IPS-18c (cell line): Measurements from ENCODE around the gene NPFFR2.
"Not testable (repeated sequence)": the region's sequence is repeated elsewhere in the genome, so short reads cannot be mapped to it uniquely, and the experiment has no call there.

ENCODE experiments used
- H3K4me3 ChIP-seq: 2 replicates; pipeline ENCODE4 v1.7.0; 2013; ENCODE audit warnings: low read depth, mild to moderate bottlenecking, low read length, moderate library complexity; ENCODE audit not compliant: insufficient read depth
- H3K9me3 ChIP-seq: one replicate; pipeline ENCODE4 v1.6.1; 2013; ENCODE audit warnings: mild to moderate bottlenecking, low read length, moderate library complexity; ENCODE audit not compliant: control insufficient read depth, insufficient read depth

The NPFFR2 gene

GRCh38 chr4:72031868-72032608 lies at the start of gene NPFFR2:
Gene NPFFR2, plus strand, starts transcription at chr4:72032000. Its CDS starts 96,592 bp downstream, at chr4:72128592.
- Histone ChIP-seq H3K4me3 (peak within 1 kb of the TSS; percentile 58), H3K9me3 (no peaks in the 10 kb centered on the region)

DNA sequence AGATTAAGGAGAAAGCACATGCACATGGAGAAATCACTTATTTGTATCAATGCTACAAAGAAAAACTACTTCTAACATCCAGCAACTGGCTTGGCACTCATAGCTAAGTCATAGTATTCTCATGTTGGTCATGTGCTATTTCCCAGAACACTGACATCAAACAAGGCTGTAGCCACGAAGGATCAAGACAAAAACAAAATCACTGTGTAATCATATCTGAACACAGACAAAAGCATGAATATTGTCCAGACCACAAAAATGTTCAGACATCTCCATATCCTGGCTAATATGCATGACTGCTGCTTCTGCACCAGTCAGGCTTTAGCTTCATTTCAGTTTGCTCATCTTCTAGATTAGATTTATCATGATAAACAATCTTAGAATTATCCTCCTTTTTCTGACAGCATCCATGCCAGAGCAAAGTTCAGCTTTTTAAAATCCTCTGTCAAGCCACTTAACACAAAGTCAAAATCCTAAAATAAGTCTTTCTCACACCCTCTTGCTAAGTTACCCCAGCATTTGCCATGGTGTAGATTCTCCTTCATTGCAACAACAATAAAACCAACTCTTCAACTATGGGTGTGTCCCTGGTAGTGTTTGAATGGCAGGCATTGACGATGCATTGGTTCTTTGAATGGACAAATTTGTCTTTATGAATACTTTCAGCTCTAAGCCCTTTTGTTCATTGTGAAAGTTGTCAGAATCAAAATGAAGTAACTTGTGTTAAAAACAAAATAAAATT lies 39.1 kb upstream of the NPFFR2 start:
- H3K9me3 ChIP-seq = no peaks in the 10 kb centered on the region
- no peak overlapping the region for H3K4me3 ChIP-seq

DNA sequence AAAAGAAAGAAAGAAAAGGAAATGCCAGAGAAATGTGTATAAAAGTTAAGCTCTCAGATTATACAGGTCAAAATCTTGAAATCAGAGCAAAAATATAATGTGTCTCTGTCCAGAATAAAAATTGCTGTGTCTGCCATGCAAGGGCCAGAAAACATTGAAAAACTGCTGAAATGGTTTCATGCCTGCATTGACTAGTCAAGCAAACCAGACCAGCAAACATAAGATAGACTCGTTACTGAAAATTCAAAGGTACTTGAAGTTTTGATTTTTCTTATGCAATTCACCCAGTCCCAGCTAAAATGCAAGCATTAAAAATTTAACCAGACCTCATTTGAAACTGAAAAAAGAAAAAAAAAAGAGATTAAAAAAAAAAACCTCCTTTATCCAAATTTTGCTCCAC lies 37.2 kb upstream of the NPFFR2 start:
- H3K9me3 ChIP-seq = no peaks in the 10 kb centered on the region

DNA sequence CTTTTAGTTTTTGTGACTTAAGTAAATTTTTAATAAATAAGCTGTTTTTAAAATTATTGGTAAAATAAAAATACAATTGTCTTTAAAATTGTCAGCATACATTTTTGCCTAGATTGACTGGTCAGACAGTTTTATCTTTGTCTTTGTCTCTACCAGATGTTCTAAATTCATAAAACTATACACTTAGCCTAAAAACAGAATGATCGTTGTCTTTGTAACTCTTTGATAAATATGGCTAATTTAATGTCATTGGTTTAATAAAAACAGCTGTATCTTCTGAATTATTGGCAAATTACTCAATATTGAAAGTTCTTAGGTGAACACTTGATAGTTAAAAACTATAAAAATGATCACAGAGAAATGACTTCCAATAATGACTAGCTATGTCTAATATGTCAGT lies 36.5 kb upstream of the NPFFR2 start:
- Histone ChIP-seq H3K9me3 (no peaks in the 10 kb centered on the region), H3K4me3 (no peak overlapping the region)

More for the DNA sequence above, 37.2 kb upstream of the NPFFR2 start:
- no peak overlapping the region for H3K4me3 ChIP-seq

GRCh38 chr4:72006586-72006985 lies 25.2 kb upstream of the NPFFR2 start:
- no peak overlapping the region for H3K4me3 ChIP-seq
- H3K9me3 ChIP-seq = no peaks in the 10 kb centered on the region

DNA sequence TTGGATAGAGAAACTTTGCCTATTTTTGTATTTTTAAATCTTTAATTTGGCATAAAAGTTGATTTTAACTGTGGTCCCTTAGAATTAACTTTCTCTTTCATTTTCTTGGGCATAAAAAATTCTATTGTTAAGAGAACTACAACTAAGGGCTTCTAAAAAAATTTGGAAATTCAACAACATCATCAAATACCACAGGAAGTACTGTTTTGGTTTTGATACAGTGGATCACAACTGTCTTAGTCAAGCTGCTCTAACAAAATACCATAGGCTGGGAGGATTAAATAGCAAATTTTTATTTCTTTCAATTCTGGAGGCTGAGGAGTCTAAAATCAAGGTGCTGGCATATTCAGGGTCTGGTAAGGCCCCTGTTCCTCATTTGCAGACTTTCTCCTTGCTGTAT lies 19.9 kb upstream of the NPFFR2 start:
- Histone ChIP-seq H3K4me3 (no peak overlapping the region), H3K9me3 (no peaks in the 10 kb centered on the region)

DNA sequence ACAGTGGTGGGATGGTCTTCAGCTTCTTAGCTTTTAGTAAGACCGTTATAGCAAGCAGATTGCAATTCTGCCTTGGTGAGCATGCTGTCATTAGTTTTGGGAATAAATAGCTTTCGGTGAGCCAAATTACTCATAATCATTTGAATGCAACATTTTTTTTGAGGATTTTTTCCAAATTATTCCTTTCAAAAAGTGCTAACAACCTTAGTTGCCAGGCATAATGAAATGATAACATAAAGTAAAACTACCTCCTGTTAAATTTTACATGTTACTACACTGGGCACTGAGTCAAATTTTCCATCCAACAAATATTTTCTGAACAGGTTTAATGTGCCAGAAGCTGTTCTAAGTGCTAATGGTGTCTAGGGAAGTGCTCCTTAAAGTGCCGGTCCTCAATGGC lies 15.8 kb upstream of the NPFFR2 start:
- H3K4me3 ChIP-seq = no peak overlapping the region

GRCh38 chr4:72019688-72020087 lies 12.1 kb upstream of the NPFFR2 start:
- Histone ChIP-seq H3K4me3 (no peak overlapping the region), H3K9me3 (no peaks in the 10 kb centered on the region)

More for the DNA sequence above, 15.8 kb upstream of the NPFFR2 start:
- no peaks in the 10 kb centered on the region for H3K9me3 ChIP-seq

DNA sequence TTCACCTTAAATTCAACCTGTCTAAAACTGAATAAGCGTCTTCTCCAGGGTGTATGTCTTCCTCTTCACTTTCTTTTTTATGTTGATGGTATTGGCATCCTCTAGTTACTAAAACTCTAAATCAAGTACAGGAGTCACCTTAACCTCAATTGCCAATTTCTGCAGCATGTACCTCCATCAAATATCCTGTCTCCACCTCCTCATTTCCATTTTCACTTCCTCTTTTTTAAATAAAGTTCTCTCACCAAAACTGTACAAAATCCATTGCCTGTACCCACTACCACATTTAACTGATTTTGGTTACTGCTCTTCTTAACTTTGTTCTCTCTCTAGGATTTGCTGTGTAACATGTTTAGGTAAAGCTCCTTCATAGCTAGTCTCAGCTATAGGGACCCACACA lies 9.2 kb upstream of the NPFFR2 start:
- no peaks in the 10 kb centered on the region for H3K9me3 ChIP-seq
- no peak overlapping the region for H3K4me3 ChIP-seq

GRCh38 chr4:72055566-72055965 lies 23.8 kb downstream of the NPFFR2 start:
- H3K4me3 ChIP-seq = no peak overlapping the region
- no peaks in the 10 kb centered on the region for H3K9me3 ChIP-seq

- no peaks in the 10 kb centered on the region for H3K9me3 ChIP-seq
- H3K4me3 ChIP-seq = no peak overlapping the region
These were observed 31.9 kb downstream of the NPFFR2 start for GRCh38 chr4:72063726-72064125.

DNA sequence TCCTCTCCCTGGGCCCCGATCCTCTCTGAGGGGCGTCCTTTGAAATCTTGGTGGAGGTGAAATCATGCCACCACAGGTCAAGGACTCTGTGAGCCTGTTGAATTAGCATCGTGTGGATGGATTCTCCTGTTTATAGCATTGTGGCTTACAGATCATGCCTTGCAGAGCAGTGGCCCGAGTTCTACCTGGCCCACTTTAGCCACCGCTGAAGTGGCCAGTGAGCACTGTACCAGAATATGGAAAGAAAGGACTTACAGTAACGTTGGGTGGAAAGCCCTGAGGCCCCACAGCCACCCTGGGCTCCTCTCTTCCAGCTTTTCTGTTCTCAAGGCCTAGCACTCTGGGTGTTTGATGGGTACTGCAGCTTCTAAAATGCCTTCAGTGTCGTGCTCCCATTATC lies 35.3 kb downstream of the NPFFR2 start:
- Histone ChIP-seq H3K9me3 (no peaks in the 10 kb centered on the region), H3K4me3 (no peak overlapping the region)

DNA sequence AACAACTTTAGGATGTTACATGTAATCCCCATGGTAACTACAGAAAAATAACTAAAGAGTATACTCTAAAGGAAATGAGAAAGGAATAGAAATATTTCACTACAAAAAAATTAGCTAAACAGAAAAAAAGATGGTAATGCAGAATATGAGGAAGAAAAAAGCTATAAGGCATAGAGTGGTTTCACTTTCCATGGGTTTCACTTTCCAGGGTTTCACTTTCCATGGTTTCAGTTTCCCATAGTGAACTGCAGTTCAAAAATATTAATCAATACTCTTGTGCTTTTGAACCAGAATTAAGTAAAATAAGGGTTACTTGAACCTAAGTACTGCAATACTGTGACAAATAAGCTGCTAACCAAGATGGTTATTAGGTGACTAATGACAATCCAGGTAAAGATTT lies 42.0 kb downstream of the NPFFR2 start:
- H3K4me3 ChIP-seq = no peak overlapping the region
- no peaks in the 10 kb centered on the region for H3K9me3 ChIP-seq

DNA sequence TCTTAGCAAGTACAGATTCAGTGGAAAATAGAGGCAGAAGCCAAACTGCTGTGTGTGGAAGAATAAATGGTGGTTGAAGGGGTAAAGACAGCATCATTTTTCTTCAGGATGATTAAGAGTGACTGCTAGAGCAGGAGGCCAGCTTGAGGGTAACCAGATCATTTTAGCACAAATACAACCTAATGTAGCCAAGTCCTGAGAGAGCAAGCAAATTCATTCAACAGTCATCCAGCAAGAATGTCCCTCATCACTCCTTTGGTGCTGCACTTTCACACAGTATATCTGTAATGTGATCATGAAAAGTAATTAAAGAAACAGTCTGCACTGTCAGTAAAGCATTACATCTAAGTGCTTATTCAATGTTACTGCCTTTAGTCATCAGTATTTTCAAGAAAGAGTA lies 44.8 kb downstream of the NPFFR2 start:
- no peaks in the 10 kb centered on the region for H3K9me3 ChIP-seq
- no peak overlapping the region for H3K4me3 ChIP-seq

GRCh38 chr4:72077346-72077745 lies 45.5 kb downstream of the NPFFR2 start:
- Histone ChIP-seq H3K4me3 (no peak overlapping the region), H3K9me3 (no peaks in the 10 kb centered on the region)

- Histone ChIP-seq H3K4me3 (no peak overlapping the region), H3K9me3 (no peaks in the 10 kb centered on the region)
These were observed 52.8 kb downstream of the NPFFR2 start for GRCh38 chr4:72084587-72085011.

DNA sequence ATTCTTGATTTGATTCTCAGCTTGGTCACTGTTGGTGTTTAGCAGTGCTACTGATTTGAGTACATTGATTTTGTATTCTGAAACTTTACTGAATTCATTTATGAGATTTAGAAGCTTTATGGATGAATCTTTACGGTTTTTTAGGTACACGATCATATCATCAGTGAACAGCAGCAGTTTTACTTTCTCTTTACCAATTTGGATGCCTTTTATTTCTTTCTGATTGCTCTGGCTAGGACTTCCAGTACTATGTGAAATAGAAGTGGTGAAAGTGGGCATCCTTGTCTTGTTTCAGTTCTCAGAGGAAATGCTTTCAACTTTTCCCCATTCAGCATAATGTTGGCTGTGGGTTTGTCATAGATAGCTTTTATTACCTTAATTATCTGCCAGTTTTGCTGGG lies 58.8 kb downstream of the NPFFR2 start:
- H3K4me3 ChIP-seq = not testable (repeated sequence)

DNA sequence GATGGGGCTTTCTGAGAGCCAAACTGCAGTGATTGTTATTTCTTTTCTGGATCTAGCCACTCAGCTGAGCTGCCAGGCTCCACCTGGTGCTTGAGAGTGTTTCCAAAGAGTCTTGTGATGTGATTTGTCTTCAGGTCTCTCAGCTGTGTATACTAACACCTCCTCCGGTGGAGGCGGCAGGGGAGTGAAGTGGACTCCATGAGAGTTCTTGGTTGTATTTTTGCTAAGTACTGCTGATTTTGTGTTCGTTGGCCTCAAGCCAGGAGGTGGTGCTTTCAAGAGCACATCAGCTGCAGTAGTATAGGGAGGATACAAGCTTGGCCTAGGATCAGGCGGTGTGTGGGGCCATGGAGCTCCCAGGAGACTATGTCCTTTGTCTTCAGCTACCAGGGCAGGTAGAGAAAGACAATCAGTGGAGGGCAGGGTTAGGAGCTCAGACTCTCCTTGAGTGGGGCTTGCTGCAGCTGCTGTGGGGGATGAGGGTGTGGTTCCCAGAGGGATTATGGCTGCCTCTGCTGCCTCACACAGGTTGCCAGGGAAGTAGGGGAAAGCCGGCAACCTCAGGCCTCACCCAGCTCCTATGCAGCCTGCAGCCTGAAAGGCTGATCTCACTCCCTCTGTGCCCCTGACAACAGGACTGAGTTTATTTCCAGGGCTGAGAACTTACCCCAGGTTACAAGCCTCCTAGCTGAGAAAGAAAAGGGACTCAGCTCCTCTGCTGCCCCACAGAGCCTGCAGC lies 62.4 kb downstream of the NPFFR2 start:
- Histone ChIP-seq H3K9me3 (no peaks in the 10 kb centered on the region), H3K4me3 (no peak overlapping the region)

More for the DNA sequence above, 58.8 kb downstream of the NPFFR2 start:
- H3K9me3 ChIP-seq = not testable (repeated sequence)
